ENCODE results near the gene ACOT7. TPM values are rescaled to one million over a fixed set of nuclear protein-coding genes. Genes with fewer than 3 reads are reported as not detected.

Gene ACOT7
- total RNA-seq, 1 experiment from 2014 or later = 36.2 TPM

GRCh38 chr1:6241107-6241886 lies 152.3 kb downstream of the ACOT7 start:
- no TSS peak for BruUV-seq (replicated peaks)
- no peak overlapping the region for H3K4me3 Mint-ChIP-seq (ENCODE audit: low read depth, unreplicated experiment)
- no peaks in the 10 kb centered on the region for H3K4me1 Mint-ChIP-seq (ENCODE audit: low read depth, unreplicated experiment)
- no peak for TF ChIP-seq CTCF (IDR thresholded peaks at IDR 0.05; ENCODE audit: unreplicated experiment)
- no peak for DNase-seq
- intact Hi-C loops (cut with micrococcal nuclease; ENCODE audit: unreplicated experiment) = loop anchor here (10.0 kb wide), 1 partner anchor 164 kb away; no protein-coding TSS in a partner anchor
- no peaks in the 10 kb centered on the region for H3K9me3 Mint-ChIP-seq (ENCODE audit: low read depth, unreplicated experiment)
- H3K27me3 Mint-ChIP-seq (ENCODE audit: unreplicated experiment) = peaks cover 37% of the 10 kb centered on the region
- CTCF ChIA-PET = no interaction called here
- H3K36me3 Mint-ChIP-seq (ENCODE audit: insufficient read depth, unreplicated experiment) = no peaks in the 10 kb centered on the region
- H3K27ac Mint-ChIP-seq (ENCODE audit: unreplicated experiment) = no peak overlapping the region

GRCh38 chr1:6239950-6240768 lies 153.4 kb downstream of the ACOT7 start:
- no peak overlapping the region for H3K4me3 Mint-ChIP-seq (ENCODE audit: low read depth, unreplicated experiment)
- BruUV-seq (replicated peaks) = no TSS peak

DNA sequence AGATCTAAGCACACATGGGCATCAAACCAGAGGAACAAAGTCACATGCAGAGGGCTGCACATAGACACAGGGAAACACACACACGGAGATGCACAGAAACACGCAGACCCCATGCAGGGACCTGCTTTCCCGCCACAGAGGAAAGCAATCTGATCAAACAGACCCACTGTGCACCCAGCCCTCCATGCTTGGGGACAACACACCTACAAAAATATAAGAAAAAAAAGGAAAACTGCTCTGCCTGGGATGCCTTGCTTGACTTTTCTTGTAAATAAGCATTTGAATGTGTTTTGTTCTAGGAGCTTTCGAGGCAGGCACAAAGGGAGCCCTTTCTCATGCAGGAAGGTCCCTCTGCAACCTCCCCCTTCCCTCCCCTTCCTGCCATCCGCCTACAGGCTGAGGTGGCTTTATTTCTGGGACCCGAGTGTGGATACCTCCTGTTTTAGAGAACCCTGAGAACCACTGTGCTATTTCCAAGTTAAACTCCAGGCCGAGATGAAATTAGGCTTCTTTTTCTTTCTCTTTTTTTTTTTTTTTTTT lies 154.3 kb downstream of the ACOT7 start:
- Mint-ChIP-seq H3K27ac (ENCODE audit: unreplicated experiment) (no peak overlapping the region), H3K4me3 (ENCODE audit: low read depth, unreplicated experiment) (no peak overlapping the region), H3K36me3 (ENCODE audit: insufficient read depth, unreplicated experiment) (peaks cover 14% of the 10 kb centered on the region), H3K27me3 (ENCODE audit: unreplicated experiment) (peaks cover 27% of the 10 kb centered on the region), H3K9me3 (ENCODE audit: low read depth, unreplicated experiment) (no peaks in the 10 kb centered on the region), H3K4me1 (ENCODE audit: low read depth, unreplicated experiment) (peaks cover 5% of the 10 kb centered on the region)
- TF ChIP-seq CTCF (IDR thresholded peaks at IDR 0.05; ENCODE audit: unreplicated experiment) = no peak
- DNase-seq = no peak
- intact Hi-C loops (cut with micrococcal nuclease; ENCODE audit: unreplicated experiment) = no loop called here
- CTCF ChIA-PET = interaction anchor here (0.8 to 1.1 kb wide), 2 partner anchors 34 to 190 kb away, joined by 3 to 4 read pairs; no protein-coding TSS in a partner anchor
- BruUV-seq (replicated peaks) = no TSS peak

More at GRCh38 chr1:6239950-6240768, 153.4 kb downstream of the ACOT7 start:
- H3K9me3 Mint-ChIP-seq (ENCODE audit: low read depth, unreplicated experiment) = no peaks in the 10 kb centered on the region
- peaks cover 6% of the 10 kb centered on the region for H3K36me3 Mint-ChIP-seq (ENCODE audit: insufficient read depth, unreplicated experiment)
- no peaks in the 10 kb centered on the region for H3K4me1 Mint-ChIP-seq (ENCODE audit: low read depth, unreplicated experiment)
- H3K27ac Mint-ChIP-seq (ENCODE audit: unreplicated experiment) = no peak overlapping the region
- H3K27me3 Mint-ChIP-seq (ENCODE audit: unreplicated experiment) = peaks cover 34% of the 10 kb centered on the region
- CTCF ChIA-PET = no interaction called here
- intact Hi-C loops (cut with micrococcal nuclease; ENCODE audit: unreplicated experiment) = loop anchor here (10.0 kb wide), 1 partner anchor 165 kb away; no protein-coding TSS in a partner anchor
- no peak for DNase-seq
- no peak for TF ChIP-seq CTCF (IDR thresholded peaks at IDR 0.05; ENCODE audit: unreplicated experiment)

GRCh38 chr1:6237093-6237492 lies 156.5 kb downstream of the ACOT7 start:
- DNase-seq = no peak
- peaks cover 18% of the 10 kb centered on the region for H3K4me1 Mint-ChIP-seq (ENCODE audit: low read depth, unreplicated experiment)
- CTCF ChIA-PET = interaction anchor here (1.1 kb wide), 1 partner anchor 161 kb away, joined by 4 read pairs; no protein-coding TSS in a partner anchor
- no peak overlapping the region for H3K27ac Mint-ChIP-seq (ENCODE audit: unreplicated experiment)
- no TSS peak for BruUV-seq (replicated peaks)
- peaks cover 15% of the 10 kb centered on the region for H3K27me3 Mint-ChIP-seq (ENCODE audit: unreplicated experiment)
- intact Hi-C loops (cut with micrococcal nuclease; ENCODE audit: unreplicated experiment) = no loop called here
- no peaks in the 10 kb centered on the region for H3K9me3 Mint-ChIP-seq (ENCODE audit: low read depth, unreplicated experiment)
- peaks cover 29% of the 10 kb centered on the region for H3K36me3 Mint-ChIP-seq (ENCODE audit: insufficient read depth, unreplicated experiment)
- TF ChIP-seq CTCF (IDR thresholded peaks at IDR 0.05; ENCODE audit: unreplicated experiment) = no peak
- H3K4me3 Mint-ChIP-seq (ENCODE audit: low read depth, unreplicated experiment) = no peak overlapping the region
